Dedifferentiated amniotic fluid mesenchymal stem cell (primary cell): ENCODE data around the gene PCDH19.

Experiments
- DNase-seq: peaks from one replicate; pipeline ENCODE4 v3.0.0-alpha.2; 2016; ENCODE audit errors: extremely low spot score

PCDH19 gene

DNA sequence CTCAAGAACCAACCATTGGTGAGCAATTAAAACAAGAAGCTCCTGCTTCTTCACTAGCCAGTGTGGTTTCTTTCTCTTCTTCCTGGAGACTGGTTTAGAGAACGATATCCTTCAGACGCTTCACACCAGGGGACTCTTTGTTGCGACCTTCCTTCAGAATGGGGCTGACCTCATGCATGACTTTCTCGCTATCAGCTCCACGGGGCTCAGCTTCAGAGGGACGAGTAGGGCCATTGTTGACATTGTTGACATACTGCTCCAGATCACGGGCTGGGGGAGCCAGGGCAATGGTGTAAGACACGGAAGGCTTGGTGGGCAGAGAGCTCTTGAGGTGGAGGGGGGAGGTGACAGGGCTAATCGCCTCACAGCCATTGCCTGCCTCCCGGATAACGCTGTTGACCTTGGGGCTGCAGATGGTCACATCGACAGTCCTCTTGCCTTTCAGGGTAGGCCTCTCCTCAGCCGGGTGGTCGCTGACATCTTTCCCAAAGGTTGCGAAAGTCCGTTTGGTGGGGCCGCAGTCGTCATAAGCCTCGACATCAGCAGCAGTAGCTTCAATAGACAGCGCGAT, 113.8 kb downstream of the PCDH19 start:
- no peak for DNase-seq

DNA sequence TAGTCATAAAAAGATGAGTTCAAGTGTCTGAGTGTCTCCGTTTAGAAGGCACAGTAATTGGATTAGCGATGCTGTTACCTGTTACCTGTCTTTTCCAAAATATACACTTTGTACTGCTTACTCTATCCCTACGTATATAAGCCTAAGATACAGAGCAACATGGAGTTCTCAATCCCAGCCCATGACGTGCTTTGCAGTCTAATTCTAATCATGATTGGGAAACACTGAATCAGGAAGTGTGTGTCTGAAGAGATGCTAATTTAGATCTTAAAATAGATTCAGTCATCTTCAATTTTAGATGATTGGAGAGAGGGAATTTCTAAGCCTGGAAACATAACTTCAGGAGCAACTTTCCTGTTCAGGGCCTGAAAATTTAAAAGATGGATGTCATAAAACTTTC, 115.1 kb downstream of the PCDH19 start:
- DNase-seq: no peak

DNA sequence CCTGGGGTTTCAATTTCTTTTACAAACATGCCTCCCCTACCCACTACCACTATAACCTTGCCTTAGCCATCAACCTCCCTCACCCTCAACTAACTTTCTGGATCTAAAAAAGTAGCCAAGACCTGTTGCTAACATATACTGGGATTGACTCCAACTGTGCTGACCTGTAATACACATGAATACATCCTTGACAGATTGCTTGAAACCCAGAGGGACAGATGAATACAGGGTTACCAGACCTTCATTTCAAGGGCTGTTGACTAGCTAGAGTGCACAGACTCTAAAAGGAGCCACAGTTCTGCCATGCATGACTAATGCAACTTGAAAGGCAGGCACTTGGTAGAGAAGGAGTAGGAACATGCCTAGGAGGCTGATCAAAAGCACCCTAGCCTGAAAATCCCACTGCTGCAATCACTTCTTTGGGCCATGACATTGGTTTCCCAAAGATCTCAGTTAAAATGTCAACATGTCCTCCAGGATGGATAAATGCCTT, 121.0 kb downstream of the PCDH19 start:
- no peak for DNase-seq

DNA sequence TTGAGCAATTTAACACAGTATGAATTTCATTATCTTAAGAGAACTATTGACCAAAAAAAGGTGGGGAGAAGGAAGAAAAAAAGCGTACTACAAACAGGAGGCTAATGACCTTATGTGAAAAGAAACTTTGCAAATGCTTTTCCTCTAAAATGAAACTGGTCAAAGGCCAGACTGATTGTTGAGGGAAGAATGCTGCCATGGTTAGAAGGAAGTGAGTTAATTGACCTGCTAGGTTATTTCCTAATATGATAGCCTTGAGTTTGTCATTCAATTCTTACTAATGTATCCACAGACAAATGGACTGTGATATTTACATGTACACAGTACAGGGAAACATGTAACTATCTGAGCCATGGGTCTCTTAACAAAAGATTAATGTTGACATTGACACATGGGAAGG, 132.8 kb downstream of the PCDH19 start:
- no peak for DNase-seq

DNA sequence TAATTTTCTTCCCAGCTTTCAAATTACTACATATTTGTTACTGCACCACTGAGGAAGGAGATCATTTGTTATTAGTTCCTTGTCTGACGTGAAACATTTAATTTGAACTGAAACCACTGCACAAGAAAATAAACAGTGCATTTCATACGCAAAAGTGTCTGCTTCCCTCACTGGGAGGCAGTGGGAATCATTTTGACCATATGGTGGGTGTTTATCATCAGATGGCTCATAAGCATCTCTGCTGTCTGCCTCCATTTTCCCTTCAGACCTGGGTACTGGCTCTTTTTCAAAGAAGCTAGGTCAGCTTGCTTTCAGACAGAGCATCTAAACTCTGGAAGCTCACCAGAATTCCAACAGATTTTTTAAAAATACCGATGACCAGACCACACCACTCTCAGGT, 135.2 kb downstream of the PCDH19 start:
- DNase-seq: no peak

DNA sequence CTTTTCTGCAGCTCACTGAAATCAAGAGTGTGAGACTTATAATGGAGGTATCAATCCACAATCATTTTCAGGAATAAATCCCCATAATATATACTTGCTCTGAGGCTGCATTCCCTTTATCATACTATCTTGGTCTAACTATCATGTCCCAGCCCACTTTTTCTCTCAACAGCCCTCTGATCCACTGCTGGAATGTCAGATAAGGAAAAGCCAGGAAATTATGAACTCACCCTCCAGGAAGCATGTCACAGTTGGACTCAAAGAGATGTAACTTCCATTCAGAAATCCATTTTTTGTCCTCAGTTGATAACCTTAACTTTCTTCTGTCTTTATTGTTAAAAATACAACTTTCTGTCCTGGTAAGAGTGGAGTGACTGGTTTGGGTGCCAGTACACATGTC, 144.9 kb downstream of the PCDH19 start:
- DNase-seq: no peak

DNA sequence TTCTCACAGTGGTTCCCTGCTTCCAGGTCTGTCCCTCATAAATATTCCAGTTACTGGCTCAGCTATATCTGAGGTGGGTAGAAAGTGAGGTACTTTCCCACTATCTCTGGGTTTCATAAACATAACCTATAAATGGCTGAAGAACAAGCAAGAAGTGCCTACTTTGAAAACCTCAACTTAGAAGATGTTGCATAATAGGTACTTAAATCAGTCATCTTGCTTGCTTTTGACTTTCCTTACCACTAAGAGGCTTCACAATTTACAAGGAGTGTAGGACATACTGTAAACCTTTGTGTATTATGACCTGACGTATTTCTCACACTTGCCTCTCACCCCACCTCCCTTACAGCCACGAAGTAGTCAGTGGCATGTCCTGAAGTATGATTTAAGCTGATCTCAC, 145.9 kb downstream of the PCDH19 start:
- DNase-seq: no peak

DNA sequence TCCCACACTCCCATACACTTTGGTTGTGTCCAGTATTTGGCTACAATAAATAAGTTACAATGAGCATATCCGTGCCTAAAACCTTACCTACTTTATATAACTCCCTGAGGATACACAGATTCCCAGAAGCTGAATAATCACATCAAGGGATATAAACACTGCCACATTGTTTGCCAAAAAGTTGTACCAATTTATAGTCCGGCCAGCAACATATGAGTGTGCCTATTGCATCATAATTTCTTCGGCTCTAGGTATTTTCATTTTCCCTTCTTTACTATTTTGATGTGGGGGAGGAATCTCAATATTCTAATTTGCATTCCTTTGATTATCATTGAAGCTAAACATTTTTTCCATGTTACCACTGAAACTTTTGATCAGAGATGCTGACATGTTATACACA, 146.4 kb downstream of the PCDH19 start:
- no peak for DNase-seq

DNA sequence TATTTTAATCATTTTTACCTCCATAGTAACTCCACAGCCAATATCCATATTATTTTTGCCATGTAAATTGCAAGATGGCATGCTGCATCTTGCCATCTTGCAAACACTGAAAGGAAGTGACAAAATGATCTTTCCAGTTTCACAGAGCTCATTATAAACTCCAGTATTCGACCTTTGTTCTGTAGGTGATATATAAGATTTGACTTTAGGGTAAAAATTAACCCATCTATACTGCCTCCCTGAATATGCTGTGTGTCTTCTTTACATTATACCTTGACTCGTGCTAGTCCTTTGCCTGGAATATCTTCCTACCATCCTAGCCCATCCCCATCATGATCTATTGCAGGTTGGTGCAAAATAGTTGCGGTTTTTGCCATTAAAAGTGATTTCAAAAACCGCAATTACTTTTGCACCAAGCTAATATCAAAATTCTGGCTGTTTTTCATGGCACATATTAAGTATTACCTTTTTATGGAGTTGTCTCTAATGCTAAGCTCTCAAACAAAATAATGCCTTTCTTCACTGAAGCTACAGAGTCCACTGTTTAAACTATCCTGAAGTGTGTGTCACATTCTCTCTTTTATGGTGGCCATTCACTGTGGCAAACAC, 161.1 kb downstream of the PCDH19 start:
- no peak for DNase-seq

DNA sequence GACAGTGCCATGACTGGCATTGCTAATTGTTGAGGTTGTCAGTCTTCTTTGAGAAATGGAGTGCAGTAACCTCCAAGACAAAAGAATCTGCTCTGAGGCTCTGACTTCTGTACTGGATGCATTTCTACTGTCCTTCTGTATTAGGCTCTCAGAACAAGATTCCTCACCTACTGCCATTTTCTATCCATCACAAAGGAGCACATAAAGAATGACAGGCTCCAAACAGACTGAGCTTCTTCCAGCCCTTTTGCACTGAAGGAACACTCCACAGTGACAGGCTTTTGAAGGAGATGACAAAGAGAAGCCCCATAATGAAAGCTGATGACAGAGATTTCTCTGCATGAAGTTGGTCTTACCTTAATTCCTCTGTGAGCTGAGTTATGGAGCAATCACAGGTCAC, 162.2 kb downstream of the PCDH19 start:
- no peak for DNase-seq

DNA sequence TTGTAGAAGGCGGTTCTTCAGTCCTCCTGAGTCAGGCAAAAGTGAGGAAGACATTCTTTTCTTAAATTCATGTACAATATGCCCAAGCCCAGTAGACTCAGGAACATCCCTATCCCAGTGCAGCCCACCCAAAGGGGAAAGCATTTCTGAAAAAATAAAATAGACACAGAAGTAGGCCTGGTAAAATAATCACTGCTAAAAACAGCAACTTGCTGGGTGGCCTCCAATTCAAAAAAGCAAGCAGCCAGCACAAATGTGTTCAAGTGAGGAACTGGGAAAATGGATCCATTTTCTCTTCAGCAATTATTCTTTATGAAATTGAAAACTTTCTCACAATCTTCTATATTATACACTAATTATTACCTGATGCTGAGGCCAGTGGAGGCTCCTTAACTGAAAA, 165.4 kb downstream of the PCDH19 start:
- DNase-seq: no peak
